B cell (primary cell): Measurements from ENCODE around the gene KRT79. TPM values are rescaled to one million over a fixed set of nuclear protein-coding genes. Genes with fewer than 3 reads are reported as not detected.

Experiments
- ATAC-seq: fragments of 200-7000 bp; cut with Tn5 transposase; one replicate; pipeline ENCODE4 v1.10.0; 2021; ENCODE audit warnings: low read depth, mild to moderate bottlenecking, moderate number of reproducible peaks, moderate library complexity
- CTCF ChIA-PET: fragments of 350-600 bp; sonication (Branson Sonifier 250); formaldehyde crosslinking; loops from one replicate; lab custom pipeline; 2021; ENCODE audit warnings: antibody characterized with exemption, inconsistent platforms; lab: Charles Lee
- POLR2A ChIA-PET: fragments of 350-600 bp; sonication (Branson Sonifier 250); formaldehyde crosslinking; loops from one replicate; lab custom pipeline; 2021; ENCODE audit warnings: antibody characterized with exemption; lab: Charles Lee
- DNase-seq: peaks from one replicate; pipeline ENCODE4 v3.0.0; 2013
- H2AFZ ChIP-seq: 2 replicates; pipeline ENCODE4 v1.6.1; 2012; ENCODE audit warnings: mild to moderate bottlenecking, low read depth, low read length; ENCODE audit not compliant: insufficient read depth, poor library complexity, severe bottlenecking
- H3K27ac ChIP-seq, 2 donors: 1 replicate in 1 of 2; 2 replicates in 1 of 2; pipeline ENCODE4 v1.5.1; 2012 to 2013; ENCODE audit warnings: low read length in 2 of 2, mild to moderate bottlenecking in 2 of 2, moderate library complexity in 1 of 2
- H3K27me3 ChIP-seq, 4 experiments: fragments of 200-600 bp in 1 of 4; sonication (generic) in 1 of 4; replicated peaks in 1 of 4; 1 replicate in 2 of 4; 2 replicates in 2 of 4; pipeline versions ENCODE4 v1.6.1 to v1.7.0; 2013 to 2016; ENCODE audit warnings: low read length in 3 of 4, mild to moderate bottlenecking in 2 of 4, mixed read lengths in 1 of 4, moderate library complexity in 1 of 4; ENCODE audit not compliant: insufficient read depth in 4 of 4, control insufficient read depth in 3 of 4; ENCODE audit errors: control extremely low read depth in 1 of 4
- H3K36me3 ChIP-seq, 2 experiments: replicated peaks in 1 of 2; 1 replicate in 1 of 2; 2 replicates in 1 of 2; pipeline versions ENCODE4 v1.6.1 to v1.7.1; 2013; ENCODE audit warnings: low read length in 1 of 2; ENCODE audit not compliant: insufficient read depth in 2 of 2, control insufficient read depth in 1 of 2; ENCODE audit errors: control extremely low read depth in 1 of 2, extremely low read depth in 1 of 2
- H3K4me1 ChIP-seq, 2 donors: fragments of 200-600 bp in 1 of 2; sonication (generic) in 1 of 2; 1 replicate in 1 of 2; 2 replicates in 1 of 2; pipeline versions ENCODE4 v1.5.1 to v1.6.1; 2013 to 2017; ENCODE audit warnings: low read length in 2 of 2; ENCODE audit not compliant: control insufficient read depth in 2 of 2, insufficient read depth in 2 of 2
- H3K4me2 ChIP-seq: replicated peaks from 2 replicates; pipeline ENCODE3; 2012; ENCODE audit warnings: mild to moderate bottlenecking, low read depth, low read length; ENCODE audit not compliant: poor library complexity, severe bottlenecking
- H3K4me3 ChIP-seq, 5 experiments: fragments of 200-600 bp in 1 of 5; sonication (generic) in 1 of 5; 1 replicate in 3 of 5; 2 replicates in 2 of 5; pipeline versions ENCODE4 v1.5.1 to v1.7.0; 2011 to 2016; ENCODE audit warnings: low read length in 4 of 5, mild to moderate bottlenecking in 4 of 5, low read depth in 2 of 5, control low read depth in 1 of 5, moderate library complexity in 1 of 5; ENCODE audit not compliant: insufficient read depth in 1 of 5; ENCODE audit errors: control extremely low read depth in 1 of 5, extremely low read depth in 1 of 5
- H3K79me2 ChIP-seq: fragments of 200-600 bp; sonication (generic); one replicate; pipeline ENCODE4 v1.6.0; 2016; ENCODE audit warnings: low read length; ENCODE audit not compliant: control insufficient read depth, insufficient read depth
- H3K9ac ChIP-seq: fragments of 200-600 bp; sonication (generic); 2 replicates; pipeline ENCODE4 v1.6.1; 2017; ENCODE audit warnings: mild to moderate bottlenecking, low read length, moderate library complexity
- H3K9me3 ChIP-seq, 3 donors: one replicate each; pipeline versions ENCODE4 v1.6.1 to v1.7.1; 2013; ENCODE audit warnings: low read length in 2 of 3; ENCODE audit not compliant: control insufficient read depth in 2 of 3, insufficient read depth in 1 of 3; ENCODE audit errors: control extremely low read depth in 1 of 3
- H4K20me1 ChIP-seq: 2 replicates; pipeline ENCODE4 v1.6.0; 2012; ENCODE audit warnings: mild to moderate bottlenecking, low read length; ENCODE audit not compliant: insufficient read depth, control insufficient read depth, poor library complexity, severe bottlenecking
- H3K27ac Mint-ChIP-seq: one replicate; pipeline ENCODE4 v1.8.0; 2021; ENCODE audit warnings: mixed read lengths
- H3K27me3 Mint-ChIP-seq: one replicate; pipeline ENCODE4 v1.8.0; 2021; ENCODE audit warnings: mixed read lengths
- H3K4me1 Mint-ChIP-seq: one replicate; pipeline ENCODE4 v1.8.0; 2021; ENCODE audit warnings: mixed read lengths
- H3K4me3 Mint-ChIP-seq: one replicate; pipeline ENCODE4 v1.8.0; 2021; ENCODE audit warnings: mixed read lengths
- H3K9me3 Mint-ChIP-seq: one replicate; pipeline ENCODE4 v1.8.0; 2022; ENCODE audit warnings: mixed read lengths; ENCODE audit not compliant: insufficient read depth
- CTCF ChIP-seq: fragments of 200-600 bp; IDR thresholded peaks from one replicate; pipeline ENCODE4 v1.8.0; 2022; ENCODE audit warnings: antibody characterized with exemption, mild to moderate bottlenecking
- EZH2 ChIP-seq: IDR thresholded peaks from 2 replicates; pipeline ENCODE4 v1.6.1; 2012; ENCODE audit warnings: borderline replicate concordance, low read depth, mild to moderate bottlenecking, moderate library complexity, low read length; ENCODE audit not compliant: insufficient read depth, poor library complexity, severe bottlenecking
- WGBS: methylation state at CpG from one replicate; pipeline ENCODE4 v1.1.5; 2013; ENCODE audit warnings: missing lambda C conversion rate; ENCODE audit not compliant: insufficient coverage; 5-methylcytosine and 5-hydroxymethylcytosine counted together
- intact Hi-C: fragments of 100-400 bp; cut with micrococcal nuclease; formaldehyde crosslinking; loops from one replicate; pipeline ENCODE4 v1.10.0; 2022
- polyA plus RNA-seq: library from polyadenylated mRNA; depleted of rRNA; stranded (reverse); fragments of >200 nt; gene quantifications from 2 replicates; pipeline ENCODE4 v1.2.3, GENCODE V29; 2012
- total RNA-seq, 2 donors: library from RNA; stranded (reverse); fragments of 120-200 nt in 1 of 2; gene quantifications; 1 replicate in 1 of 2; 2 replicates in 1 of 2; pipeline versions ENCODE4 v1.2.3 to v1.2.4, GENCODE V29; 2013 to 2022

The KRT79 gene
- total and polyA plus RNA-seq, 2 donors (not counting 1 experiment from before 2014, with no cell fraction given) = not detected

- Histone ChIP-seq H3K27me3 (peaks cover 0 to 3% (median 1%) of the 10 kb centered on the region in 4 experiments), H3K36me3 (no peaks in the 10 kb centered on the region), H3K4me3 (no peak overlapping the region), H2AFZ (no peak overlapping the region), H3K79me2 (no peaks in the 10 kb centered on the region), H3K4me2 (no peak overlapping the region), H3K9ac (no peak overlapping the region), H3K4me1 (no peaks in the 10 kb centered on the region), H4K20me1 (no peaks in the 10 kb centered on the region), H3K9me3 (no peaks in the 10 kb centered on the region), H3K27ac (no peak overlapping the region)
- H3K27ac Mint-ChIP-seq = no peak overlapping the region
- ATAC-seq (no peak), DNase-seq (no peak)
- no peaks in the 10 kb centered on the region for H3K4me1 Mint-ChIP-seq
- no peak for TF ChIP-seq EZH2
- no peak for TF ChIP-seq CTCF
- peaks cover 2% of the 10 kb centered on the region for H3K9me3 Mint-ChIP-seq
- ChIA-PET POLR2A (no interaction called here), CTCF (interaction anchor here (1.0 kb wide), 1 partner anchor 197 kb away, joined by 3 read pairs; no protein-coding TSS in a partner anchor)
- 85% methylated on average over 6 of the region's 7 CpGs for WGBS
- peaks cover 35% of the 10 kb centered on the region for H3K27me3 Mint-ChIP-seq
- intact Hi-C loops = no loop called here
- H3K4me3 Mint-ChIP-seq = no peak overlapping the region
Observed at GRCh38 chr12:52783563-52784316, 50.4 kb downstream of the KRT79 start.

- Mint-ChIP-seq H3K27me3 (peaks cover 37% of the 10 kb centered on the region), H3K9me3 (peaks cover 2% of the 10 kb centered on the region), H3K4me1 (no peaks in the 10 kb centered on the region), H3K4me3 (no peak overlapping the region), H3K27ac (no peak overlapping the region)
- ChIA-PET POLR2A (no interaction called here), CTCF (no interaction called here)
- Histone ChIP-seq H3K4me1 (no peaks in the 10 kb centered on the region), H3K27ac (no peak overlapping the region), H3K27me3 (peaks cover 0 to 3% (median 0%) of the 10 kb centered on the region in 4 experiments), H4K20me1 (no peaks in the 10 kb centered on the region), H3K4me2 (no peak overlapping the region), H2AFZ (no peak overlapping the region), H3K9ac (no peak overlapping the region), H3K79me2 (no peaks in the 10 kb centered on the region), H3K36me3 (no peaks in the 10 kb centered on the region), H3K9me3 (no peaks in the 10 kb centered on the region), H3K4me3 (no peak overlapping the region)
- ATAC-seq (no peak), DNase-seq (no peak)
- TF ChIP-seq EZH2 (no peak), CTCF (no peak)
- WGBS = 95% methylated on average over 3 of the region's 4 CpGs
- intact Hi-C loops = no loop called here
Observed at GRCh38 chr12:52782502-52782901, 51.6 kb downstream of the KRT79 start.
